Measurements from ENCODE around the gene LLGL1.

- no peak for TF ChIP-seq CTCF (IDR thresholded peaks at IDR 0.05; ENCODE audit: insufficient read depth, low read length)
- no peak for TF ChIP-seq REST (IDR thresholded peaks at IDR 0.05; ENCODE audit: insufficient replicate concordance, low read depth)
Measured at GRCh38 chr17:18177133-18177532, 48.3 kb upstream of the LLGL1 start.

All from HL-60 (cell line).